Astrocyte (in vitro differentiated cells and primary cell): ENCODE data around the gene TBC1D2B. TPM values are rescaled to one million over a fixed set of nuclear protein-coding genes. Genes with fewer than 3 reads are reported as not detected.

Source experiments
- DNase-seq: peaks from one replicate; pipeline ENCODE4 v3.0.0-alpha.2; 2010; ENCODE audit warnings: low read depth
- FAIRE-seq: peaks from 2 replicates; lab custom pipeline; 2011; peaks lifted over from hg19 to GRCh38; lab: Jason Lieb, UNC
- H2AFZ ChIP-seq: 2 replicates; pipeline ENCODE4 v1.6.0; 2012; ENCODE audit warnings: low read depth, low read length, inconsistent platforms
- H3K27ac ChIP-seq: 2 replicates; pipeline ENCODE4 v1.5.1; 2011; ENCODE audit warnings: low read depth, low read length, inconsistent platforms
- H3K27me3 ChIP-seq: 2 replicates; pipeline ENCODE4 v1.6.0; 2011; ENCODE audit warnings: low read length, inconsistent platforms; ENCODE audit not compliant: insufficient read depth
- H3K36me3 ChIP-seq: 2 replicates; pipeline ENCODE4 v1.5.1; 2011; ENCODE audit warnings: low read length, inconsistent platforms; ENCODE audit not compliant: insufficient read depth
- H3K4me1 ChIP-seq: 2 replicates; pipeline ENCODE4 v1.5.1; 2011; ENCODE audit warnings: low read length, inconsistent platforms; ENCODE audit not compliant: insufficient read depth
- H3K4me2 ChIP-seq: 2 replicates; pipeline ENCODE4 v1.6.0; 2012; ENCODE audit warnings: low read length, inconsistent platforms
- H3K4me3 ChIP-seq: 2 replicates; pipeline ENCODE4 v1.5.1; 2011; ENCODE audit warnings: low read depth, mild to moderate bottlenecking, low read length, inconsistent platforms; ENCODE audit not compliant: insufficient read depth
- H3K79me2 ChIP-seq: 2 replicates; pipeline ENCODE4 v1.6.0; 2012; ENCODE audit warnings: mild to moderate bottlenecking, low read length, inconsistent platforms; ENCODE audit not compliant: insufficient read depth
- H3K9ac ChIP-seq: 2 replicates; pipeline ENCODE4 v1.6.0; 2012; ENCODE audit warnings: mild to moderate bottlenecking, low read length, inconsistent platforms
- H3K9me3 ChIP-seq: 2 replicates; pipeline ENCODE4 v1.5.1; 2012; ENCODE audit warnings: low read depth, mild to moderate bottlenecking, low read length, inconsistent platforms; ENCODE audit not compliant: insufficient read depth
- H4K20me1 ChIP-seq: 2 replicates; pipeline ENCODE4 v1.6.0; 2012; ENCODE audit warnings: low read length, inconsistent platforms; ENCODE audit not compliant: insufficient read depth
- H3K27ac Mint-ChIP-seq: one replicate; pipeline ENCODE4 v1.8.0; 2021; ENCODE audit warnings: mild to moderate bottlenecking, mixed read lengths; ENCODE audit not compliant: unreplicated experiment
- H3K27me3 Mint-ChIP-seq: one replicate; pipeline ENCODE4 v1.8.0; 2021; ENCODE audit warnings: low read depth, mixed read lengths; ENCODE audit not compliant: unreplicated experiment
- H3K36me3 Mint-ChIP-seq: one replicate; pipeline ENCODE4 v1.8.0; 2021; ENCODE audit warnings: low read depth, mixed read lengths; ENCODE audit not compliant: unreplicated experiment
- H3K4me1 Mint-ChIP-seq: one replicate; pipeline ENCODE4 v1.8.0; 2021; ENCODE audit warnings: low read depth, mixed read lengths; ENCODE audit not compliant: unreplicated experiment
- H3K4me3 Mint-ChIP-seq: one replicate; pipeline ENCODE4 v1.8.0; 2021; ENCODE audit warnings: mild to moderate bottlenecking, moderate library complexity, mixed read lengths; ENCODE audit not compliant: unreplicated experiment
- H3K9me3 Mint-ChIP-seq: one replicate; pipeline ENCODE4 v1.8.0; 2021; ENCODE audit warnings: mild to moderate bottlenecking, mixed read lengths; ENCODE audit not compliant: unreplicated experiment
- EZH2 ChIP-seq: IDR thresholded peaks from 2 replicates; pipeline ENCODE4 v1.6.1; 2012; ENCODE audit warnings: mild to moderate bottlenecking, low read length, inconsistent platforms; ENCODE audit not compliant: insufficient read depth
- total RNA-seq: library from RNA; stranded (reverse); gene quantifications from 2 replicates; pipeline ENCODE4 v1.2.1, GENCODE V29; 2021
- TF ChIP-seq, protein P1 (sequence below): IDR thresholded peaks from 2 replicates; pipeline ENCODE4 v1.5.1; 2011; ENCODE audit warnings: low read depth, mild to moderate bottlenecking, inconsistent platforms, low read length, moderate library complexity; ENCODE audit not compliant: insufficient read depth

TBC1D2B gene
- total RNA-seq, 1 donor from 2014 or later: 21.3 TPM

DNA sequence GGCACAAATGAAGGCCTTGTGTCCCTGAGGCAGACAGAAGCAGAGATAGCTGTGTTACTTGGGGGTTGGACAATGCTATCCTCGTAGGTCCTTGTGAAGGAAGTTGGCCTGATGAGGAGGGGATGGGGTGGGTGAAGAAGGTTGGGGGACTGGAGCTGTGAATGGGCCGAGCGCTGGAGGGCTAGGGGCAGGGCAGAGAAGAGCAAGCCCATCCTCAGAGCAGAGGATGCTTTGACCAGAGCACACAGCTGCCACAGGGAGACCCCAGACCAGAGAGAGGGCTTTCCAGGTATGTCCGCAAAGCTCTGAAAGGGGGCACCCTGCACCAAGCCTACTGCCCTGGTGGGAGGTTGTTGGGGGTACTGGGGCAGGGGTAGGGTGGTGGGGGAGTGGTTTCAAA, 5.7 kb upstream of the TBC1D2B start:
- DNase-seq: no peak
- H3K4me3 ChIP-seq: no peak overlapping the region
- no peak overlapping the region for H3K27ac ChIP-seq
- Mint-ChIP-seq H3K4me3 (no peak overlapping the region), H3K27ac (no peak overlapping the region), H3K27me3 (peaks cover 17% of the 10 kb centered on the region), H3K9me3 (no peaks in the 10 kb centered on the region), H3K36me3 (no peaks in the 10 kb centered on the region), H3K4me1 (no peaks in the 10 kb centered on the region)
- TF ChIP-seq, protein P1, sequence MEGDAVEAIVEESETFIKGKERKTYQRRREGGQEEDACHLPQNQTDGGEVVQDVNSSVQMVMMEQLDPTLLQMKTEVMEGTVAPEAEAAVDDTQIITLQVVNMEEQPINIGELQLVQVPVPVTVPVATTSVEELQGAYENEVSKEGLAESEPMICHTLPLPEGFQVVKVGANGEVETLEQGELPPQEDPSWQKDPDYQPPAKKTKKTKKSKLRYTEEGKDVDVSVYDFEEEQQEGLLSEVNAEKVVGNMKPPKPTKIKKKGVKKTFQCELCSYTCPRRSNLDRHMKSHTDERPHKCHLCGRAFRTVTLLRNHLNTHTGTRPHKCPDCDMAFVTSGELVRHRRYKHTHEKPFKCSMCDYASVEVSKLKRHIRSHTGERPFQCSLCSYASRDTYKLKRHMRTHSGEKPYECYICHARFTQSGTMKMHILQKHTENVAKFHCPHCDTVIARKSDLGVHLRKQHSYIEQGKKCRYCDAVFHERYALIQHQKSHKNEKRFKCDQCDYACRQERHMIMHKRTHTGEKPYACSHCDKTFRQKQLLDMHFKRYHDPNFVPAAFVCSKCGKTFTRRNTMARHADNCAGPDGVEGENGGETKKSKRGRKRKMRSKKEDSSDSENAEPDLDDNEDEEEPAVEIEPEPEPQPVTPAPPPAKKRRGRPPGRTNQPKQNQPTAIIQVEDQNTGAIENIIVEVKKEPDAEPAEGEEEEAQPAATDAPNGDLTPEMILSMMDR: no peak
- TF ChIP-seq EZH2: no peak
- no peaks in the 10 kb centered on the region for H3K9me3 ChIP-seq
- H2AFZ ChIP-seq: no peak overlapping the region
- no peaks in the 10 kb centered on the region for H4K20me1 ChIP-seq
- no peaks in the 10 kb centered on the region for H3K4me1 ChIP-seq
- H3K4me2 ChIP-seq: no peak overlapping the region
- H3K9ac ChIP-seq: no peak overlapping the region
- no peaks in the 10 kb centered on the region for H3K79me2 ChIP-seq
- FAIRE-seq: no peak
- no peaks in the 10 kb centered on the region for H3K27me3 ChIP-seq
- no peaks in the 10 kb centered on the region for H3K36me3 ChIP-seq

DNA sequence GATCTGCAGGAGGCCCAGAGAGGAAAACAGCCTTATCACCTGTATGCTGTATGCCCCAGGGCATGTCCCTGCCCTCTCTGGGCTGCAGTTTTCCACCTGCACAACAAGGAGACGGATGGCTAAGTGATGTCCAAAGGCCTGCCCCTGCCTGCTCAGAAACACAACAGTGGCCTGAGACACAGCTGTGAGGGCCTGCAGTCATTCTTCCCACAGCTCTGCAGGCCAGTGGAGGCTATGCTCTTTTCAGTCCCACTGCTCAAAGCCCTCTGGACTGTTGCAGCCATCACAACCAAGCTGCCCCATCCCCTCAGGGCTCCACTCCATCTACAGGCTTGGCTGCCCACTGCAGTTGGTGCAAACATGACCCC, 5.2 kb upstream of the TBC1D2B start:
- Mint-ChIP-seq H3K4me3 (no peak overlapping the region), H3K9me3 (no peaks in the 10 kb centered on the region), H3K4me1 (no peaks in the 10 kb centered on the region), H3K27ac (no peak overlapping the region), H3K27me3 (peaks cover 17% of the 10 kb centered on the region), H3K36me3 (no peaks in the 10 kb centered on the region)
- Histone ChIP-seq H3K79me2 (no peaks in the 10 kb centered on the region), H3K9ac (no peak overlapping the region), H2AFZ (no peak overlapping the region), H3K9me3 (no peaks in the 10 kb centered on the region), H4K20me1 (no peaks in the 10 kb centered on the region), H3K36me3 (no peaks in the 10 kb centered on the region), H3K4me2 (no peak overlapping the region), H3K27ac (no peak overlapping the region), H3K27me3 (no peaks in the 10 kb centered on the region), H3K4me1 (no peaks in the 10 kb centered on the region), H3K4me3 (no peak overlapping the region)
- TF ChIP-seq, protein P1: no peak
- TF ChIP-seq EZH2: no peak
- FAIRE-seq: no peak
- no peak for DNase-seq

DNA sequence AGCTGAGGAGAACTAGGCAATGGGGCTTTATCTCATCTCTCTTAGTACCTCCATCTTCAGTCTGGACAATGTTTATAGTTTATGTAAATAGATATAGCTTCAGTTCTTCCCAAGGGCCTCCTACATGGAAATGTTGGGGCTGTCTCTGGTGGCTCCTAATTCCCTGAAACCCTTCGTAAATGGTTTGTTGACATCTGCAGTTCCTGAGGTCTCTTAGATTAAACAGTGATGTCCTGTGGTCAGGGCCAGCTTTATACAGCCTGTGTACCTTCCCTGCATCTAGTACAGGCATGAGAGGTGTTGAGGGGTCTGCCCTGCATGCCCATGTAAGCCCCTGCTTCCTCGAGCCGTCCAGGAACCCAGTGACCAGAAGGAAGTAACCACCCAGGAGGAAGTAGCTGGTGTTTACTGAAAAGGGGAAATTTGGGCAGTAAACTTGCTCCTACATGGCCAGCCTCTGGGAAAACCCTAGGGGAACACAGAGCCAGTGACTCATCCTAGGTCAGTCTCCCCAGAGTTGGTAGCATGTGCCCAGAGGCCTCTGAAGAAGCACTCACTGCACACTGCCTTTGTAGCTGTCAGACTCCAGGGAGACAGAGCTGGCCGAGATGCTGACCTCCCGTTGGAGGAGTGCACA, 4.7 kb upstream of the TBC1D2B start:
- Mint-ChIP-seq H3K27ac (no peak overlapping the region), H3K4me3 (no peak overlapping the region), H3K4me1 (no peaks in the 10 kb centered on the region), H3K9me3 (no peaks in the 10 kb centered on the region), H3K27me3 (peaks cover 17% of the 10 kb centered on the region), H3K36me3 (no peaks in the 10 kb centered on the region)
- Histone ChIP-seq H3K27ac (no peak overlapping the region), H3K27me3 (no peaks in the 10 kb centered on the region), H2AFZ (no peak overlapping the region), H4K20me1 (no peaks in the 10 kb centered on the region), H3K4me2 (no peak overlapping the region), H3K79me2 (peaks cover under 1% of the 10 kb centered on the region), H3K9me3 (no peaks in the 10 kb centered on the region), H3K4me1 (no peaks in the 10 kb centered on the region), H3K4me3 (no peak overlapping the region), H3K9ac (no peak overlapping the region), H3K36me3 (no peaks in the 10 kb centered on the region)
- FAIRE-seq (no peak), DNase-seq (no peak)
- TF ChIP-seq EZH2: no peak
- TF ChIP-seq, protein P1: no peak
